Stimulated activated CD4-positive, alpha-beta T cell treated with anti-CD3 and anti-CD28 coated beads, Interleukin-15, amount 100 ng/mL, for 48 hours (primary cell): ENCODE data around the gene GSTCD.
"Not testable (repeated sequence)": the region's sequence is repeated elsewhere in the genome, so short reads cannot be mapped to it uniquely, and the experiment has no call there.

Experiments
- DNase-seq, 2 donors: peaks; one replicate each; pipeline ENCODE4 v3.0.0-alpha.2; 2020; ENCODE audit warnings: low read depth in 2 of 2

GSTCD gene

GRCh38 chr4:105808030-105808749 lies 99.6 kb downstream of the GSTCD start:
- DNase-seq, result no peak

- no peak for DNase-seq
Measured at GRCh38 chr4:105808750-105809041, 100.1 kb downstream of the GSTCD start.

- no peak for DNase-seq
Measured at GRCh38 chr4:105815701-105816100, 107.1 kb downstream of the GSTCD start.

- DNase-seq, result no peak
Measured at GRCh38 chr4:105822061-105822460, 113.5 kb downstream of the GSTCD start.

- DNase-seq, result no peak
Measured at GRCh38 chr4:105828074-105828473, 119.5 kb downstream of the GSTCD start.

GRCh38 chr4:105831189-105831588 lies 122.6 kb downstream of the GSTCD start:
- DNase-seq, result no peak

- DNase-seq, result no peak
Measured at GRCh38 chr4:105835177-105835576, 126.6 kb downstream of the GSTCD start.

- DNase-seq, result no peak
Measured at GRCh38 chr4:105836537-105836936, 128.0 kb downstream of the GSTCD start.

GRCh38 chr4:105837037-105837436 lies 128.5 kb downstream of the GSTCD start:
- DNase-seq, result no peak

GRCh38 chr4:105838082-105838481 lies 129.5 kb downstream of the GSTCD start:
- no peak for DNase-seq

- no peak for DNase-seq
Measured at GRCh38 chr4:105840426-105841174, 132.0 kb downstream of the GSTCD start.

- DNase-seq, result no peak
Measured at GRCh38 chr4:105843941-105844340, 135.4 kb downstream of the GSTCD start.

GRCh38 chr4:105845559-105845958 lies 137.0 kb downstream of the GSTCD start:
- no peak for DNase-seq

GRCh38 chr4:105848359-105848758 lies 139.8 kb downstream of the GSTCD start:
- not testable (repeated sequence) for DNase-seq

GRCh38 chr4:105851196-105851595 lies 142.6 kb downstream of the GSTCD start:
- DNase-seq, result no peak

GRCh38 chr4:105852230-105852629 lies 143.6 kb downstream of the GSTCD start:
- DNase-seq, result not testable (repeated sequence)

GRCh38 chr4:105858466-105859040 lies 150.0 kb downstream of the GSTCD start:
- no peak for DNase-seq

GRCh38 chr4:105859233-105859632 lies 150.6 kb downstream of the GSTCD start:
- no peak for DNase-seq

GRCh38 chr4:105870963-105871362 lies 162.4 kb downstream of the GSTCD start:
- DNase-seq, result no peak

GRCh38 chr4:105871997-105872396 lies 163.4 kb downstream of the GSTCD start:
- no peak for DNase-seq

GRCh38 chr4:105875233-105875632 lies 166.6 kb downstream of the GSTCD start:
- no peak for DNase-seq

GRCh38 chr4:105878668-105879067 lies 170.1 kb downstream of the GSTCD start:
- no peak for DNase-seq

- DNase-seq, result no peak
Measured at GRCh38 chr4:105887508-105887907, 178.9 kb downstream of the GSTCD start.
